GM18499 (cell line): ENCODE measurements around the gene TLCD2.
"Not testable (repeated sequence)": the region's sequence is repeated elsewhere in the genome, so short reads cannot be mapped to it uniquely, and the experiment has no call there.

Experiments used
- ATAC-seq: cut with Tn5 transposase; IDR thresholded peaks from one replicate; pipeline ENCODE4 v1.9.1; 2021; ENCODE audit warnings: moderate number of reproducible peaks; ENCODE audit not compliant: insufficient read depth, unreplicated experiment

TLCD2 gene

GRCh38 chr17:1718362-1719165, 8.4 kb upstream of the TLCD2 start:
- ATAC-seq: no peak

DNA sequence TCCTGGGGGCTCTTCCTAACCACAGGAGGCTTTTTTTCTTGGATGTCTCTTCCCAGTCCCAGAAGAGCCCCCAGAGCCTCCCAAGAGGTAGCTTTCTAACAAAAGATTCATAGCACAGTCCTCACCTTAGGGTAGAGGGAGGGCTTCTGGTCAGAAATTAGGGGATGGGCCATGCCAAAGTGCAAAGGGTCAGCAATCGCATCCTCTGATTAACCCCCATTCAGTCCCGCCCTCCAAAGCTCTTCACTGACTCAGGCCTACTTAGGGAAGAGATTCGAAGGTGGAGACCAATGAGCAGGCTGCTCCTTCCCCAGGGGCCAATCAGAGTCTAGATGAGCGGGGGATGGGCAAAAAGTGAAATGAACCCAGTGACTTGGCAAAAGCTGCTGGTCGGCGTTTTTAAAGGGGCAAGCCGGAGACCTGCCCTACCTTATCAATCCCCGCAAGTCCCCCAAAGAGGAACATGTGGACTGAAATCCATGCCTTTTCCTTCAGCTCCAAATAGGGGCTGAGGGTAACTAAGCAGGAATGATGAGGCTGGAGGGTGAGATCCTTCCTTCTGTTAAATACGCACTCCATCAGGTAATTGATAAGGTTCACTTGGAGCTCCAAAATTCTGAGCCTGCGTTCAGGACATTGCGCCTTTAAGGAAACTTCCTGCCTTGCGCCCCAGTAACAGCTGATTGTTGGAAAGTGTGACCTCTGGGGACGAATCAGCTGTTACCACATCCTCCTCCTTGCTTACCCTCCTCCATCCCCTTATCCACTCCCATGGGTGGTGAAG, 6.9 kb upstream of the TLCD2 start:
- no peak for ATAC-seq

DNA sequence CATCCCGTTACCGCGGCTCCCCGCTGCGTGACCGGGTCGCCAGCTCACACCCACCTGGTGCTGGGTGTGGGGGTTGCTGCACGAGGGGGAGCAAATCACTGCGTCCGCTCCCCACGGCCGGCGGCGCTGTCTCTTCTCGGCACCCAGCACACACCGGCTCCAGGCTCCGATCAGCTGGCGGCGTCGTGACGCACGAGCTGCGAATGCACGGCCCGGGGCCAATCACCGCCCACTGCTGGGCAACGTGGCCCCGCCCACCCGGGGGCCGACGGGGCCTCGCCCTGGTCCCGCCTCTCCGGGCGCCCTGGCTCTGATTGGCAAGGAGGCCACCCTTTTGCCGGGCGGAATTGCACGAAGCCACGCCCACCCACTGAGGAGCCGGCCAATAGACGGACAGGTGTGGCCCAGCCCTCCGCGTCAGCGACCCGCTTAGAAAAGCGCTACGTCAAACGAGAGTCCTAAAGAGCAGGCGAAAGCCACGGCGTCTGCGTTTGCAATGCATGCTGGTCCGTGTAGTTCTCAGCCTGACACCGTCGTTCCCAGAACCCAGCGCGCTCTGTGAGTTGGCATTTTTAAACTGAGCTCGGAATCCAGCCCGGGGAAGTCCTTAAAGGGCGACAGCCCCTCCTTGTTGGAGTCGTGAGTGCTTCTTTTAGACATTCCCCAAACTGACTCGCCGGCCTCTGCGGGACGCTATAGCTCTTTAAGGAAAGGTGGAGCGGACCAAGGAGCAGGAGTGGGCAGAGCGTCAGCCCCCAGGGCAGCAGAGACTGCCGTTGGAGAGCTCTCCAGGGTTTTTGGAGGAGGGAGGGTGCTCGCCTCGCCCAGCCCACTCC, 6.1 kb upstream of the TLCD2 start:
- peak; percentile 56 for ATAC-seq

DNA sequence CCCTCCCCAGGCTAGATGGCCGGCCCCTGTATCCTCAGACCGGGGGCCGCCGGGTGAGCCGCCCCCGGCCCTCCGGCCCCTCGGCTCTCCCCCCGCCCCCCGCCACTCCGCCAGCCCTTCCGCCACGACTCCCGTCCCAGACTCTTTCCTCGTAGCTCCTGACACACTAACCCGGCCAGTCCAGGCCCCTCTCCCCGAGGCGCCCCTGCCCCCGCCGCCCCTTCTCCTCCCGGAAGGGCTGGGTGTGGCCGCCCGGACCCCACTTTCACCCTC, 5.6 kb upstream of the TLCD2 start:
- ATAC-seq: no peak

DNA sequence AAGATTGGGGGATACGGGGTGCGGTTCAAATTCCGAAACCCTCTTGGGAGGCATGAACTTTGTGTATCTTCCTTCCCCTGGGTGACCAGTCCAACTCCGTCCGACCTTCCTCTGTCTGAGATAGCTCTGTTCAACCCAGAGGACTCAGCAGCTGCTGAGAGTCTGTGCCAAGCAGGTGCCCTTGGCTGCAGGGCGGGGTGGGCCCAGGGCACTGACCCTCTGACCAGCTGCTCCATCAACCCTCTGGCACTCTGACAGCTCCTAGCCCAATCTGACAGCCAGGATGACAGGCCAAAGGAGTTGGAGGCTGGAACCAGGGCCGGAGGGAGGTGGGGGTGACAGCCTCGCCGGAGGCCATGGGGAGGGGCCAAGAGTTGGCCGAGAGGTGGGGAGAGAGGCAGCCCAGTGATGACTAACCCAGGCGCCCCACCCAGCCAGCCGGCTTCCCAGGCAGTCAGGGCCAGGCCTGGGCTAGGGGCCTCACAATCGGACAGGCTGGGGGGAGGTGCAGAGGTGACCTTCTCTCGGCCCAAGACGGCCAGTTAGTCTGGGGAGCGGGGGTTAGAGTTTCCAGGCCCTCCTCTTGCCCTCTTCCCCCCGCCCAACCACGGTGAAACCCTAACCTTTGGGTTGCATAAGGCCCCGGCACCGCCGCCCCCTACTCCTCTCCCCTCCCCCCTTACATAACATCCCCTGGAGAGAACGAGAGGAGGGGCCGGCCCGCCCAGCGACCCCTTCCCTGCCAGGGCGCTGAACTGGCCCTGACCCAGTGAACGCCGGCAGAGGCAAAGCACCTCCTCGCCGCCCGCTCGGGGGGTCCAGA, 5.0 kb upstream of the TLCD2 start:
- no peak for ATAC-seq

- ATAC-seq: no peak
Observed at GRCh38 chr17:1714427-1714979, 4.3 kb upstream of the TLCD2 start.

DNA sequence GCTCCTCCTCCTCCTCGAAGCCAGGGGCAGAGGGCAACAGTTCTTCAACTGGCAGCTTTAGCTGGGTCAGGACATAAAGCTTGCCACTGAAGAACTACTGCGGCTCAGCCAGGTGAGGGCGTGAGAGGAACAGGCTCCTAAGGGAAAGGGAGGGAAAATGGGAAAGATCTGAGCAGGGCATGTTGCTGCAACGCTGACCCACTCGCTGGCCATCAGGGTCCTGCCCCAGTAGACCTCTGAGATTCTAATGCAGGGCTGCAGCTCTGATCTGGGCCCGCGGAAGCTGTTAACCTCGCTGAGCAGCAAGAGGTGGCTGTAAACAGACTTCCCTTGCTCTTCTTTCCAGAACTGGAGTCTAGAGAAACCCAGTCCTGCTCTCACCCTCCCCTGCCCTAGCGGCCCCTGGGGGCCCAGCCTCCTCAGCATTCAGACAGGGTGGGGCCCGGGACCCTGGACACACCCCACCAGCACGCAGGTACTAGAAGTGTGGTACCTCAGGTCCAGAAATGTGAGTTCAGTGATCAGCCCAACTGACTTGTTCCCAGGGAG, 3.8 kb upstream of the TLCD2 start:
- no peak for ATAC-seq

GRCh38 chr17:1713160-1713877, 3.1 kb upstream of the TLCD2 start:
- ATAC-seq: no peak

GRCh38 chr17:1712271-1712670, 2.1 kb upstream of the TLCD2 start:
- no peak for ATAC-seq

GRCh38 chr17:1711804-1712203, 1.6 kb upstream of the TLCD2 start:
- no peak for ATAC-seq

- no peak for ATAC-seq
Observed at GRCh38 chr17:1710807-1711553, 803 bp upstream of the TLCD2 start.

GRCh38 chr17:1709403-1709951, 700 bp downstream of the TLCD2 start:
- no peak for ATAC-seq

GRCh38 chr17:1708791-1709346, 1.3 kb downstream of the TLCD2 start:
- ATAC-seq: not testable (repeated sequence)

- ATAC-seq: no peak
Observed at GRCh38 chr17:1707107-1707506, 3.1 kb downstream of the TLCD2 start.

GRCh38 chr17:1705004-1705403, 5.2 kb downstream of the TLCD2 start:
- ATAC-seq: no peak

GRCh38 chr17:1703063-1703462, 7.1 kb downstream of the TLCD2 start:
- no peak for ATAC-seq

GRCh38 chr17:1699891-1700290, 10.3 kb downstream of the TLCD2 start:
- not testable (repeated sequence) for ATAC-seq

- no peak for ATAC-seq
Observed at GRCh38 chr17:1697681-1698080, 12.5 kb downstream of the TLCD2 start.
